Measurements from ENCODE around the gene CLCN3. TPM values are rescaled to one million over a fixed set of nuclear protein-coding genes. Genes with fewer than 3 reads are reported as not detected.

The CLCN3 gene
- total RNA-seq, 4 donors from 2014 or later: 14.0 to 61.5 (median 44.7) TPM

GRCh38 chr4:169658975-169659715 is 38.8 kb downstream of the CLCN3 start:
- DNase-seq: no peak
- Histone ChIP-seq H3K27ac (peak overlapping the region in 3 of 4 donors; percentile 40 to 83 (median 83)), H3K36me3 (no peaks in the 10 kb centered on the region), H3K4me1 (peaks cover 0 to 32% (median 2%) of the 10 kb centered on the region in 4 donors), H3K4me3 (peak overlapping the region in 2 of 4 donors; percentile 39 to 46), H3K9me3 (no peaks in the 10 kb centered on the region), H3K27me3 (no peaks in the 10 kb centered on the region)
- TF ChIP-seq POLR2A (IDR thresholded peaks at IDR 0.05) (no peak), CTCF (IDR thresholded peaks at IDR 0.05) (no peak)

- Histone ChIP-seq H3K4me1 (peaks cover 0 to 41% (median 2%) of the 10 kb centered on the region in 4 donors), H3K27ac (peak overlapping the region; percentile 13 to 83 (median 62)), H3K4me3 (peak overlapping the region; percentile 13 to 46 (median 27)), H3K27me3 (no peaks in the 10 kb centered on the region), H3K36me3 (no peaks in the 10 kb centered on the region), H3K9me3 (no peaks in the 10 kb centered on the region)
- peak; percentile 20 to 39 for TF ChIP-seq POLR2A (IDR thresholded peaks at IDR 0.05)
- peak in 1 of 6 experiments; percentile 7 for TF ChIP-seq CTCF (IDR thresholded peaks at IDR 0.05)
- peak in 2 of 3 donors; percentile 48 to 89 for DNase-seq
Measured at GRCh38 chr4:169659716-169660670, 39.6 kb downstream of the CLCN3 start.

- no peaks in the 10 kb centered on the region for H3K27me3 ChIP-seq
- H3K36me3 ChIP-seq: no peaks in the 10 kb centered on the region
- no peaks in the 10 kb centered on the region for H3K9me3 ChIP-seq
- H3K4me3 ChIP-seq: peak overlapping the region in 1 of 4 donors; percentile 46
- peak overlapping the region in 3 of 4 donors; percentile 40 to 83 (median 83) for H3K27ac ChIP-seq
- peaks cover 0 to 42% (median 2%) of the 10 kb centered on the region in 4 donors for H3K4me1 ChIP-seq
- no peak for TF ChIP-seq POLR2A (IDR thresholded peaks at IDR 0.05)
- TF ChIP-seq CTCF (IDR thresholded peaks at IDR 0.05): no peak
- no peak for DNase-seq
Measured at GRCh38 chr4:169660929-169661328, 40.6 kb downstream of the CLCN3 start.

DNA sequence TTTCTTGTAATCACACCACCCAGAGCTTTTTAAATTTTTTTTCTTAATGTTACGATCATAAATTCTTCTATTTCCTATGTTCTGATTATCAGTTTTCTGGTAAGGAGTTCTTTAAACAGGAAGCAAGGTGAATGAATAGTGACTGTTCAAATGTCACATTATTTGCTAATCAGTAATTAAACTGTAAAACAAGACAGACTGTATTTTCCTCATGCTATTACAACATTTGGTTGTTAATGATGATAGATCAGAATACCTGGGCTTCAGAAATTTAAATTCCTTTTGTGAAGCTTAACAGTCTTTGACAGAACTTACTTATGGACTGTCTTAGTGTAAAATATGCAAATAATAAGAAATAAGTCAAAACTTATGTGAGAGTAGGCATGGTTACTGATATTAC is 41.4 kb downstream of the CLCN3 start:
- peak overlapping the region in 1 of 4 donors; percentile 83 for H3K27ac ChIP-seq
- TF ChIP-seq CTCF (IDR thresholded peaks at IDR 0.05) (no peak), POLR2A (IDR thresholded peaks at IDR 0.05) (no peak)
- H3K9me3 ChIP-seq: no peaks in the 10 kb centered on the region
- H3K4me3 ChIP-seq: peak overlapping the region in 1 of 4 donors; percentile 46
- no peak for DNase-seq
- H3K27me3 ChIP-seq: no peaks in the 10 kb centered on the region
- H3K4me1 ChIP-seq: peaks cover 0 to 42% (median 2%) of the 10 kb centered on the region in 4 donors
- H3K36me3 ChIP-seq: no peaks in the 10 kb centered on the region

- Histone ChIP-seq H3K9me3 (no peaks in the 10 kb centered on the region), H3K4me3 (peak overlapping the region in 1 of 4 donors; percentile 46), H3K36me3 (no peaks in the 10 kb centered on the region), H3K27ac (no peak overlapping the region), H3K27me3 (no peaks in the 10 kb centered on the region), H3K4me1 (peaks cover 0 to 42% (median 2%) of the 10 kb centered on the region in 4 donors)
- no peak for TF ChIP-seq POLR2A (IDR thresholded peaks at IDR 0.05)
- no peak for TF ChIP-seq CTCF (IDR thresholded peaks at IDR 0.05)
- no peak for DNase-seq
Measured at GRCh38 chr4:169662206-169662605, 41.8 kb downstream of the CLCN3 start.
